Aorta (tissue), 5 donors: ENCODE results near the gene SLC17A8. TPM values are rescaled to one million over a fixed set of nuclear protein-coding genes. Genes with fewer than 3 reads are reported as not detected.

Source experiments
- ATAC-seq: fragments of 200-7000 bp; cut with Tn5 transposase; one replicate; pipeline ENCODE4 v1.9.1; 2022; ENCODE audit warnings: moderate library complexity; ENCODE audit not compliant: low FRiP score
- DNase-seq, 2 donors: peaks; one replicate each; pipeline ENCODE4 v3.0.0-alpha.2; 2020
- H3K27ac ChIP-seq, 2 donors: one replicate each; pipeline ENCODE4 v1.5.1; 2013; ENCODE audit warnings: low read length in 2 of 2, mild to moderate bottlenecking in 2 of 2, moderate library complexity in 2 of 2, control low read depth in 1 of 2, inconsistent platforms in 1 of 2, low read depth in 1 of 2
- H3K27me3 ChIP-seq, 2 donors: one replicate each; pipeline ENCODE4 v1.6.1; 2013; ENCODE audit warnings: control low read depth in 1 of 2, low read length in 1 of 2, mild to moderate bottlenecking in 1 of 2, moderate library complexity in 1 of 2; ENCODE audit not compliant: insufficient read depth in 2 of 2, control insufficient read depth in 1 of 2
- H3K36me3 ChIP-seq, 2 donors: one replicate each; pipeline ENCODE4 v1.6.1; 2013; ENCODE audit warnings: control low read depth in 1 of 2, low read length in 1 of 2, mild to moderate bottlenecking in 1 of 2; ENCODE audit not compliant: insufficient read depth in 2 of 2, control insufficient read depth in 1 of 2
- H3K4me1 ChIP-seq, 2 donors: one replicate each; pipeline ENCODE4 v1.6.1; 2013; ENCODE audit warnings: low read length in 2 of 2, control low read depth in 1 of 2, mild to moderate bottlenecking in 1 of 2, moderate library complexity in 1 of 2; ENCODE audit not compliant: insufficient read depth in 2 of 2, control insufficient read depth in 1 of 2
- H3K4me3 ChIP-seq, 2 donors: one replicate each; pipeline ENCODE4 v1.5.1; 2013; ENCODE audit warnings: low read length in 2 of 2, control low read depth in 1 of 2, mild to moderate bottlenecking in 1 of 2
- H3K9me3 ChIP-seq: one replicate; pipeline ENCODE4 v1.6.1; 2013; ENCODE audit warnings: mild to moderate bottlenecking, low read length; ENCODE audit not compliant: control insufficient read depth
- WGBS, 2 donors: extraction: QIAGEN DNeasy Blood & Tissue Kit; methylation state at CpG; one replicate each; pipeline ENCODE4 v1.1.7; 2013; 5-methylcytosine and 5-hydroxymethylcytosine counted together
- intact Hi-C, 2 donors: fragments of 100-400 bp; cut with DNase I; formaldehyde crosslinking; loops; one replicate each; pipeline versions ENCODE4 v1.14.2 to v1.15.0; 2022
- polyA plus RNA-seq, 2 donors: library from polyadenylated mRNA; stranded (reverse); fragments of 200-250 nt; gene quantifications; one replicate each; pipeline ENCODE4 v1.2.3, GENCODE V29; 2013
- total RNA-seq, 2 donors: library from RNA; stranded (reverse); fragmentation: NEBNext Ultra II Directional; extraction: Animal tissue kit (Norgen Biotek cat#: 25700); gene quantifications; one replicate each; pipeline ENCODE4 v1.2.1, GENCODE V29; 2021
- donor health status: healthy with polysubstance abuse.
- donor health status: Bipolar disorder and iron deficiency.
- donor health status: DM: no; HTN: no; CAD: no.
- donor health status: DM: no; HTN: no; CAD: no.
- donor health status: DM: yes; HTN: yes; CAD: no.

The SLC17A8 gene
- total and polyA plus RNA-seq, 4 donors = not detected

GRCh38 chr12:100381379-100381778 is 24.5 kb downstream of the SLC17A8 start:
- intact Hi-C loops = no loop called here
- DNase-seq (no peak), ATAC-seq (no peak)
- WGBS, 2 donors = 60 to 66% methylated on average over 2 of the region's 2 CpGs
- Histone ChIP-seq H3K9me3 (no peaks in the 10 kb centered on the region), H3K4me3 (no peak overlapping the region), H3K36me3 (no peaks in the 10 kb centered on the region), H3K27ac (no peak overlapping the region), H3K27me3 (no peaks in the 10 kb centered on the region), H3K4me1 (no peaks in the 10 kb centered on the region)

- H3K4me1 ChIP-seq = no peaks in the 10 kb centered on the region
- ATAC-seq (no peak), DNase-seq (no peak)
- no peaks in the 10 kb centered on the region for H3K27me3 ChIP-seq
- no peaks in the 10 kb centered on the region for H3K9me3 ChIP-seq
- H3K27ac ChIP-seq = no peak overlapping the region
- intact Hi-C loops = no loop called here
- no peaks in the 10 kb centered on the region for H3K36me3 ChIP-seq
- no peak overlapping the region for H3K4me3 ChIP-seq
- 64 to 70% methylated on average over 6 of the region's 6 CpGs for WGBS, 2 donors
Observed at GRCh38 chr12:100382338-100382737, 25.5 kb downstream of the SLC17A8 start.

GRCh38 chr12:100383586-100384558 is 27.0 kb downstream of the SLC17A8 start:
- ATAC-seq = no peak
- H3K4me1 ChIP-seq = no peaks in the 10 kb centered on the region
- 82 to 87% methylated on average over 9 of the region's 9 CpGs for WGBS, 2 donors
- no peaks in the 10 kb centered on the region for H3K27me3 ChIP-seq
- H3K36me3 ChIP-seq = no peaks in the 10 kb centered on the region
- H3K4me3 ChIP-seq = no peak overlapping the region
- no peaks in the 10 kb centered on the region for H3K9me3 ChIP-seq
- intact Hi-C loops = no loop called here
- no peak overlapping the region for H3K27ac ChIP-seq
- DNase-seq = no peak

GRCh38 chr12:100384559-100384935 is 27.7 kb downstream of the SLC17A8 start:
- Histone ChIP-seq H3K9me3 (no peaks in the 10 kb centered on the region), H3K27me3 (no peaks in the 10 kb centered on the region), H3K36me3 (no peaks in the 10 kb centered on the region), H3K4me3 (no peak overlapping the region), H3K4me1 (no peaks in the 10 kb centered on the region), H3K27ac (no peak overlapping the region)
- WGBS, 2 donors = 63 to 71% methylated on average over 5 of the region's 5 CpGs
- DNase-seq (no peak), ATAC-seq (no peak)
- intact Hi-C loops = no loop called here

- WGBS, 2 donors = 81 to 89% methylated on average over 5 of the region's 5 CpGs
- no peaks in the 10 kb centered on the region for H3K9me3 ChIP-seq
- intact Hi-C loops = no loop called here
- no peaks in the 10 kb centered on the region for H3K4me1 ChIP-seq
- H3K27ac ChIP-seq = no peak overlapping the region
- no peaks in the 10 kb centered on the region for H3K27me3 ChIP-seq
- no peaks in the 10 kb centered on the region for H3K36me3 ChIP-seq
- no peak for ATAC-seq
- no peak overlapping the region for H3K4me3 ChIP-seq
- DNase-seq = no peak
Observed at GRCh38 chr12:100388382-100388781, 31.5 kb downstream of the SLC17A8 start.

GRCh38 chr12:100391856-100392255 is 35.0 kb downstream of the SLC17A8 start:
- intact Hi-C loops = no loop called here

GRCh38 chr12:100393200-100393599 is 36.3 kb downstream of the SLC17A8 start:
- no peak for DNase-seq
- intact Hi-C loops = no loop called here
- WGBS, 2 donors = 90% methylated on average over 6 of the region's 6 CpGs
- no peaks in the 10 kb centered on the region for H3K27me3 ChIP-seq
- H3K4me3 ChIP-seq = no peak overlapping the region
- no peaks in the 10 kb centered on the region for H3K9me3 ChIP-seq
- no peak for ATAC-seq
- no peaks in the 10 kb centered on the region for H3K36me3 ChIP-seq
- H3K27ac ChIP-seq = no peak overlapping the region
- no peaks in the 10 kb centered on the region for H3K4me1 ChIP-seq

More at GRCh38 chr12:100391856-100392255, 35.0 kb downstream of the SLC17A8 start:
- Histone ChIP-seq H3K27ac (no peak overlapping the region), H3K27me3 (no peaks in the 10 kb centered on the region), H3K4me3 (no peak overlapping the region), H3K4me1 (no peaks in the 10 kb centered on the region), H3K36me3 (no peaks in the 10 kb centered on the region), H3K9me3 (no peaks in the 10 kb centered on the region)
- WGBS, 2 donors = 61 to 82% methylated on average over 2 of the region's 2 CpGs
- DNase-seq (no peak), ATAC-seq (no peak)

- no peak for DNase-seq
- no peak for ATAC-seq
- no peaks in the 10 kb centered on the region for H3K36me3 ChIP-seq
- H3K9me3 ChIP-seq = no peaks in the 10 kb centered on the region
- H3K4me1 ChIP-seq = no peaks in the 10 kb centered on the region
- 89 to 92% methylated on average over 6 of the region's 6 CpGs for WGBS, 2 donors
- H3K27ac ChIP-seq = no peak overlapping the region
- intact Hi-C loops = no loop called here
- no peaks in the 10 kb centered on the region for H3K27me3 ChIP-seq
- no peak overlapping the region for H3K4me3 ChIP-seq
Observed at GRCh38 chr12:100395811-100396210, 38.9 kb downstream of the SLC17A8 start.

- Histone ChIP-seq H3K36me3 (no peaks in the 10 kb centered on the region), H3K27ac (no peak overlapping the region), H3K4me3 (no peak overlapping the region), H3K4me1 (no peaks in the 10 kb centered on the region), H3K9me3 (no peaks in the 10 kb centered on the region), H3K27me3 (no peaks in the 10 kb centered on the region)
- ATAC-seq (no peak), DNase-seq (no peak)
- intact Hi-C loops = no loop called here
Observed at GRCh38 chr12:100398307-100398706, 41.4 kb downstream of the SLC17A8 start.
